Activated CD4-positive, alpha-beta T cell treated with anti-CD3 and anti-CD28 coated beads, Interleukin-2, amount 50 U/mL, for 24 hours (primary cell): Measurements from ENCODE around the gene ISYNA1.
A peak's percentile ranks its signal among the peaks of the same experiment; 100 is the strongest.

Experiments used
- DNase-seq, 2 donors: peaks; one replicate each; pipeline ENCODE4 v3.0.0-alpha.2; 2020; ENCODE audit warnings: low read depth in 1 of 2, low spot score in 1 of 2

The ISYNA1 gene

GRCh38 chr19:18433015-18433691 lies 4.8 kb downstream of the ISYNA1 start:
- DNase-seq, result no peak

DNA sequence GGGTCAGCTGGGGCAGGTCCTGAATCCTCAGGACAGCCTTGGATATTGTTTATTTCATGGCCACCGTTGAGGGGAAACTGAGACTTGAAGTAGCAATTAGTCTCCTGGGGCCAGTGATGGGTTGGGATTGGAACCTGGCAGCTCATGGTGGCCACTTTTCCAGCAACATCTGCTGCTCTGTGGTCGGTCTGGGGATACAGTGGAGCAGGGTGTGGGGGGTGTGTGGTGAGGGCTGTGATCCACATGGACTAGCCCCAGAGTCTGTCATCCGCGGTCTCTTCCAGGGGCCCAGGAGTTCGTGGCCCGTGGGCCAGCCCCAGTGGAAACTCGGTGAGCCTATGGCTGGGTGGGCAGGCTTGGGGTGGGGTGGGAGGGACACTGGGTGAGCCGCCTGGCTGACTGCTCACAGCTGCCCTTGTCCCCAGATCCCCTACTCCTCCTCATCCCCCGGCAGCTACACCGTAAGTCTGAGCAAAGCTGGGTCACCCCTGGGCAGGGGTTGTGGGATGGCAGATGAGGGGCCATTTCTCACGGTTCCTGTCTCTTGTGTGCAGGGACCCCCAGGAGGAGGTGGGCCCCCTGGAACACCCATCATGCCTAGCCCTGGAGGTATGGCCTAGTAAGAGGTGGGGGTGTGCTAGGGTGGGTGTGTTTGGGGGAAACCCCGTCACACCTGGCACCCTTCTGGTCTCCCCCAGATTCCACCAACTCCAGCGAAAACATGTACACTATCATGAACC lies 5.5 kb downstream of the ISYNA1 start:
- DNase-seq, result no peak

- no peak for DNase-seq
These were observed 6.4 kb downstream of the ISYNA1 start for GRCh38 chr19:18431351-18432197.

DNA sequence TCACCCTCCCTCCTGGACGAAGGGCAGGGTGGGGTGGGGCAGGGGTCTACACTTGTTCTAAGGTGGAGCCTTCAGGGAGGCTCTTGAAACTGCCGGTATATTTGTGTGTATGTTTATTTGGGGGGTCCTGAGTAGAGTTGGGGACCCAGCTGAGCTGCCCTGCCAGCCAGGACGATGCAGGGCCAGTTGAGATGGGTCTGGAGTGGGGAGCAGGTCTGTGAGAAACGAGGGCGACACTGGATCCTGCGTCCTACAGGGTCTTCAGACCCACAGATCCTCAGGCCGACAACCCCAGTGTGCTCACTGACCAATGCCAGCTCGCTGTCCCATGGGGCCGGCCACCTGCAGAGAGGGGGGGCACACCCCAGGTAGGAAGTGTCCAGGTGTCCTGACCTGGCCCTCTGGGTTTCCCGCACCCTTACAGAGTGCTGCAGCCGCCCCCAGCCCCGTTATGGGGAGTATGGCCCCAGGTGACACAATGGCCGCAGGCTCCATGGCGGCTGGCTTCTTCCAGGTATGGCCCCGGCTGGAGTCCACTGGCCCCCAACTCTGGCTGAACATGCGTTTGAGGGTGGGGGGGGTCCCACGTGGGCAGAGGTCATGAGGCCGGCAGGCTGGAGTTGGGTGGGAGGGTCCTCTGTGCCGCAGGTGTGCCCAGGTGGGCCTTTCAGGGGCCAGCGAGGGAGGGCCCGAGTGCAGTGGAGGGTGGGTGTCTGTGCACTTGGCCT lies 7.4 kb downstream of the ISYNA1 start:
- DNase-seq, result no peak

- DNase-seq, result no peak
These were observed 8.1 kb downstream of the ISYNA1 start for GRCh38 chr19:18429717-18430416.

GRCh38 chr19:18428787-18429674 lies 8.9 kb downstream of the ISYNA1 start:
- DNase-seq, result peak in 1 of 2 donors; percentile 55

DNA sequence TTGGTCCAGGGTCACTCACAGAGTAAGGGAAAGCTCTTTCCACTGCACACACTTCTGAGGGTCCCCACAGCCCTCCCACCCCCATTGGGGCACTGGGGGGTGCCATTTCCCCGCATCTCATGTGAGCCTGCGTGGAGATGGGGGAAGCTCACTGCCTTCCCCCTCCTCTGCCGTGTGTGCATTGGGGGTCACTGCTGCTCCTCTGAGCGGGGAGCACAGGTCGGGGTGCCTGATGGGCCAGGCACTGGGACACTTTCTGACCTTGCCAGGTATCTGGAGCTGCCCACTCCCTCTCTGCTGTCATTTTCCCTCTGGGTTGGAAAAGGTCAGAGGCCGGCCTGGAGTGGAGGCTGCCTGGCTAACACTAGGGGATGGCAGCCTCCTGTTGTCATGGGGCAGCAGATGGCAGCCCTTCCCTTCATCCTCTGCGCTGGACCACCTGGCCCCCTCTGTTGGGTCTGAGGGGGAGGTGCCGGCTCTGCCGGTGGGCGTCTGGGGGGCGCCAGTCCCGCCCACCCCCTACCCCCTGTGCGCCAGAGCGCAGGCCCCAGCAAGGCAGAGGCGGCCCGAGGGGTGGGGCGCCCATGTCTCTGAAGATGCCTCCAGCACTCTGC lies 9.7 kb downstream of the ISYNA1 start:
- no peak for DNase-seq

DNA sequence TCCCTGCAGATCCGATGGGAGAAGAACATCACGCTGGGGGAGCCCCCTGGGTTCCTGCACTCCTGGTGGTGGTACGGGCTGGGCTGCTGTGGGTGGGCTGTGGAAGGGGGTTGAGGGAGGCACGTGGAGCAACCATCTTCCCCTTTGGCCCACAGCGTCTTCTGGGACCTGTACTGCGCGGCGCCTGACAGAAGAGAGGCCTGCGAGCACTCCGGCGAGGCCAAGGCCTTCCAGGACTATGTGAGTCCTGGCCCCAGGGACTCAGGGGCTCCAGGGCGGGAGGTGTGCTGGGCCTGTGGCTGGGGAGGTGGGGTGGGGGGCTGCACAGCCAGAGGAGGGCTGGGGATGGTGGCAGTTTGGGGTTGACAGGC lies 10.2 kb downstream of the ISYNA1 start:
- DNase-seq, result no peak

- no peak for DNase-seq
These were observed 10.7 kb downstream of the ISYNA1 start for GRCh38 chr19:18427080-18427742.

- DNase-seq, result no peak
These were observed 11.5 kb downstream of the ISYNA1 start for GRCh38 chr19:18426416-18426767.

- no peak for DNase-seq
These were observed 12.2 kb downstream of the ISYNA1 start for GRCh38 chr19:18425515-18426415.

DNA sequence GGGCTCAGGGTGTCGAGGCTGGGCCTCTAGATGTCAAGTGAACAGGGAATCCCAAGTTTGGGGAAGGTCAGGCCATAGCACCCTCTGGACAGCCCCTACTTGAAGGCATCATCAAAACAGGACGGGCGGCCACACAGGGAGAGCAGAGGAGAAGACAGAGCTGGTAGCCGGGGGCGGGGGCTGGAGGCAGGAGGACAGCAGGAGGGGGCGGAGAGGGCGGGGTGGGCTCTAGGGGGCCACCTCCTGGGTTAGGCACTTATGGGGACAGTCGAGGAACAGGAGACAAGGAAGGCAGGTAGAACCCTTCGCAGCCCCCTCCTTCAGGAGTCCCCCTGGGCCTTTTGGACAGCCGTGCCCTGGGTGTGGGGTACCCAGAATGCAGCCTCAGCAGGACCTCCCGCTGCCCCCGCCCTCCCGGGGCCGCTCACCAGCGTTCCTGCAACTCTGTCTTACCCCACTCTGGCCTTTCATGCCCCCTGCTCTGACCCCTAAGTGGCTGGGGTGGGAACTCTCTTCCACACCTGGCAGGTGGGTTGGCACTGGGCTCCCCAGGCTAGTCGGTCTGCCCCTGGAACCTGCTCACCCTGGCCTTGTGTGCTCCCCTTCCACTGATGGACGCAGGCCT lies 12.9 kb downstream of the ISYNA1 start:
- DNase-seq, result no peak

DNA sequence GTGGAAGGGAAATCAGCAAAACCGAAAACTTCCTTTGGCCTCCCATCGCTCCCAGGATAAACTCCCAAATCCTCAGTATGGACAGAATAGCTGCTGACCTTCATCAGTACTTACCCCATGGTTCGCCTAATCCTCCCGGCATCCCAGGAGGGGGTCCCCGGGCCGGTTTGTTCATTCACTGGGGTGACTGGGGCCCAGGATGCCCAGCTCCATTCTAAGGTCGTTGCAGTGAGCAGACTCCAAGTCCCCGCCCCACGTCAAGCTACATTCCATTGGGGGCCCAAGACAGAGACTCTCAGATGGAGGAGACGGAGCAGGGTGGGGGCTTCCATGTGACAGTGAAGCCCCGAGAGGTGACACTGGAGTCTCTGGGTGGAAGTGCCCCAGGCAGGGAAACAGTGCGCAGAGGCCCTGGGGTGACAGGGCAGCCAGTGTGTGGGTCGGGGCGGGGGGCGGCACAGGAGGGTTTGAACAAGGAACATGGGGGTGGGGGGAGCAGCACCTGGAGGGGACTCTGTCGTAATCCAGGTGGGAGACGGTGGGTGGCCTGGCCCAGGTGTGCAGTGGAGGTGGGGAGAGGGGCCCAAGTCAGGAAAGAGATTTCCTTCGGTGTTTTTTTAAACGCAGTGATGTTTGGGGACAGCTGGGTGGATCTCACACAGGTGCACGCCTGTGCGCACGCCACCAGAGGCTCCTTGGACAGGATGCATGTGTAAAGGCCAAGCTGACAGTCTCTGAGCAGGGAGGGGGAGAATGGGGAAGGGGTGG lies 13.6 kb downstream of the ISYNA1 start:
- no peak for DNase-seq

GRCh38 chr19:18423258-18424020 lies 14.5 kb downstream of the ISYNA1 start:
- DNase-seq, result no peak

GRCh38 chr19:18422530-18423191 lies 15.3 kb downstream of the ISYNA1 start:
- no peak for DNase-seq
